ENCODE measurements around the gene GGTA1.
"Not testable (repeated sequence)": the region's sequence is repeated elsewhere in the genome, so short reads cannot be mapped to it uniquely, and the experiment has no call there.

Gene GGTA1

GRCh38 chr9:121455527-121456239 lies 44.0 kb downstream of the GGTA1 start:
- no peak for DNase-seq

DNA sequence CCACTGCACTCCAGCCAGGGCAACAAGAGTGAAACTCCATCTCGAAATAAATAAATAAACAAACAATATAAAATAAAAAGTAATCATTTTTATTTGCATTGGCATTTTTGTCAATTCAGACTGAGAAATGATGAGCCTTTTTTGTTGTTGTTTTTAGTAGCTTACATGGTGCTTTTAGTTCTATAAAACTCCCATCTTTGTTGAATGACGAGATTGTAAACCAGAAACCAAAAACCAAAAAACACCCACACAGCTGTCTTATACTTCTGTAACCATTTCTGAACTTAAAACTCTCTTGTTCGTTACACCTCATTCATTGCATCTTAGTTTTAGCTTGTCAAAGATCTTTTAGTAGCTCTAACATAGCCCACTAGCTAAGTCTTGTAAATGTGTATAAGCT lies 44.7 kb downstream of the GGTA1 start:
- no peak for DNase-seq

GRCh38 chr9:121453232-121453892 lies 46.3 kb downstream of the GGTA1 start:
- DNase-seq = no peak

- DNase-seq = no peak
Observed at GRCh38 chr9:121452085-121452484, 47.6 kb downstream of the GGTA1 start.

DNA sequence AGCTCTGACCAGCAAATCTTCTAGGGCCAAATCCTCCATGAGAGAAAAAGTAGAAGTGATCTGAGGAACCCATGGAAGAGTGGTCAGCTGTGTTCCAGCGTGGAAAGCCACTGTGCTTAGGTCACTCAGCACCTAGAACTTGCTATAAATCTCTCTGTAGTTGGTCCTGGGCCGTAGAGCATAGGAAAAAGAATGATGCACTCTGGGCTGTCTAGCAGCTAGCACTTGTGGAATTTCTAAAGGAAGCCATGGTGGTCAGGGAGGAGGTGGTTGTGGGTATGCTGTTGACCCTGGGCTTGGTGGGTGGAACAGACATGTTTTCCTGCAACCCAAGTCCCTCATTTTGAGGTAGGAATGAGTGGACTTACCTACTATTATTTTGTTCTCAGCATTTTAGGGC lies 48.1 kb downstream of the GGTA1 start:
- no peak for DNase-seq

DNA sequence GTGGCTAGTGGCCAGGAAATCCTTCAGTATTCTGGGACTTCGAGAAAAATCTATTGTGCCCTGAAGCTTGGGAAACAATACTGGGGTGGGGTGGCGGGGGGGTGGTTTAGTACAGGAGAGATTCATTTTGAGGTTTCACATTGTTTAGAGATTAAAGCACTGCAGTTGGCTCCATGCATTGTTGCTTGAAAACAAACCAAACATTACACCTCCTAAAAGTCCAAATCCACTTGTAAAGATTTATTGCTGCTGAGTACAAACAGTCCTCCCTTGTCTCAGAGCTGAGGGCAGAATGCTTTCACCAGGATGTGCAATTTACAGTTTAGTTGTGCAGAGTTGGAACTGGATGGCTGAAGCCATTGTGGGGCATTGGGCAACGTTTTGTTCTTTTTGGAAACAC lies 49.4 kb downstream of the GGTA1 start:
- peak; percentile 61 for DNase-seq

- no peak for DNase-seq
Observed at GRCh38 chr9:121449786-121450185, 49.9 kb downstream of the GGTA1 start.

DNA sequence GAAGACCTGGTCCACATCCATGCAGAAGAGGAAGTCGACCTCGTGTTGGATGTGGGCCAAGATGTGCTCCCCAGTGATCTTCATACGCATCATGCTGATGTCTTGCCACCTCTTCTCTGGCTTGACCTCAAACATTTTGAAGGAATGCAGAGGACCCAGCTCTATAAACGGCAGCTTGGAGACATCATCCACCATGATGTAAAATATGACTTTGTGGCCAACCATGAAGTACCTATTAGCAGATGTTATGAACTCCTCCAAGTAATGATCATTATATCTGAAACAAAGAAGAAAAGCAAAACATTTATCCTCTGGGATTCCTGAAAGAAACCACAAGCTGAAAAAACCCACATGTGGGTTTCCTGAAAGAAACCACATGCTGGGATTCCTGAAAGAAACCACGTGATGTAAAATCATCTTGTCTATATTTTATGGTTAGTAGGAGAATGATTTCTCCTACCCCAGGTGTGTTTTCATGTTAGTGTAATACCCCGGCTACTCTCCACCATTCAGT lies 52.3 kb downstream of the GGTA1 start:
- DNase-seq = no peak

- no peak for DNase-seq
Observed at GRCh38 chr9:121445986-121446385, 53.7 kb downstream of the GGTA1 start.

DNA sequence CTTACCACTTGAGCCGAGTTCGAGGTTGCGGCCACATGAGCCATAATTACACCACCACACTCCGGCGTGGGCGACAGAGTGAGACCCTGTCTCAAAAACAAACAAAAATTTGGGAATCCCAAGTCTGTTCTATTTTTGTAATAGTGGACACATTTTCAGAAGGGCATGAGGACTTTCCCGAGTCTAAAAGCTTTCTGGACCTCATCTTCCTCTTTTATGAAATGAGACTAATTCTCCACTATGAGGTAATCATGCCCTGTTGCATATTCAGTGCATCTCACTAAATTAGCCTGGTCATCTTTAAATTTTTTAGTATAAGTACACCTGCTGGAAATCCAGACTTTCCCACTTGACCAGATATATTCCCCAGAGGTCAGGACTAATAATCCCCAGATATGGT lies 55.7 kb downstream of the GGTA1 start:
- DNase-seq = no peak

GRCh38 chr9:121441165-121441564 lies 58.5 kb downstream of the GGTA1 start:
- no peak for DNase-seq

DNA sequence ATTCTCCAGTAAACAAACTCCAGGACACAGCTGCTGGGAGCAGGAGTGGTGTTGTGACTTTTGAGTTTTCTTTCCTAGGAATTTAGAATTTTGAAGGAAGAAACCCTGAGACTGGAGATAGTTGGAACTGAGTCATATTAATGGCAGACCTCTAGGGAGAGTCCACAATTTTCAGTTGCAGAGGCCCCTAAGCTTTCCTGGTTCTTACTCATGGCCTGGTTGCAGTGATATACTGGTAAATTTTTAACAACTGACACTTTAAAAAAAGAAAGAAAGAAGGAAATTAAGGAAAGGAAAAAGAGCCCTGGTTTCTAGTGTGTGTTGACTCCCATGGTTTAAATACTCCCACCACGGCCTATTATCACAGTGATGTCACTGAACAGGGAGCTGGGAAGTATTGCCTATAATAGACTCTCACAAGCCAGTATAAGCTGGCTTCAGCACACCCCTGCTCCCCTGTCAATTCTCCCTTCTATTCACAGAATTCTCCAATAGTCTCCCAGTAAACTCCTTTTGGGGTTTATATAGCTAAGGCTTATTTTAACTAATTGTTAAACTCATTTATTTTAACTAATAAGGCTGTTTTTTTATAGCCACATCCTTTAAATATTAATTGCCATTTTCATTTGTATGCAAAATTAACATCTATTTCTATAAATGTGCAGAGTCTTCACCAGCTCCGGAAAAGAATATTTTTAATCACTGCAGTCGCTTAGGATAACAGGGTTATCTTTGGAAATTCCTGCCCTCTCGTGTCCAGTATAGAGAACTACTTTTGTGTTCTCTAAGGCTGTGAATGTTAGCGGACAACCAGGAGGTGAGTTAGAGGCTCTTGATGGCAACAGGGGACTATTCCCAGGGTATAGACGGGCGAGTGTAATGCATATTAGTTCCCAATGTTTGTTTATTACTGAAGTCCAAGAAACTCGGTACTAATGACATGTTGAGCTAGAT lies 59.7 kb downstream of the GGTA1 start:
- DNase-seq = no peak

DNA sequence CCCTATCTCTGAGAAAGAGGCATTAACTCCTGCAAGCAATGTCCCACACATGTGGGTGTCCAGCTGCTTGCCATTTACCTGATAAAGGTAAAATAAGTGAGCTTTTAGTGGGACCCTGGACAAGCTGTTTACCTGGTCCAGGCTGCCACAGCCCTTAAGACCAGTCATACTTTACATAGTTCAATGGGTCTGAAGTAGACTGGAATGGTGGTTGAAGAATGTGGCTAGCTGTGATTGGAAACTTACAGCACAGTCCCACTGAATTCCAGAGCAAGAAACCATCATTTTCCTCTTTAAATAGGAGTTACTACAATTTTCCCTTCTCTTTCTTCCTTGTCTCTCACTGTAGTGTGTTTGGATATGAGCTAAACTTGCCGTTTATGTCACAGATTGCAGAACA lies 60.6 kb downstream of the GGTA1 start:
- DNase-seq = no peak

DNA sequence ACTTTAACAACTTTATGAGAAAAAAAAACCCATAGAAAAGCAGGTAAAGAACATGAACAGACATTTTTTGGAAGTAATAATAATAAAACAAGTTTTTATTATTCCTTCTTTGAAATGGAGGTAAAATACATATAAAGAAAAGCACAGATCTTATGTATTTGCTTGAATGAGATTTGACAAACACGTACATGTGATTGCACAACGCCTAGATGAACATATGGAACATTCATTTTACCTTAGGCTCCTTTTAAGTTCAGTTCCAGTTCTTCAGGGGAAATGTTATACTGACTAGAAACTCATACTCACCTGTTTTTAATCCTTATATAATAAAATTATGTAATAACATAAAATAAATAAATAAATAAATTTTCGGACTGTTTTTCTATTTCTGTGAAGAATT lies 61.8 kb downstream of the GGTA1 start:
- DNase-seq = no peak

DNA sequence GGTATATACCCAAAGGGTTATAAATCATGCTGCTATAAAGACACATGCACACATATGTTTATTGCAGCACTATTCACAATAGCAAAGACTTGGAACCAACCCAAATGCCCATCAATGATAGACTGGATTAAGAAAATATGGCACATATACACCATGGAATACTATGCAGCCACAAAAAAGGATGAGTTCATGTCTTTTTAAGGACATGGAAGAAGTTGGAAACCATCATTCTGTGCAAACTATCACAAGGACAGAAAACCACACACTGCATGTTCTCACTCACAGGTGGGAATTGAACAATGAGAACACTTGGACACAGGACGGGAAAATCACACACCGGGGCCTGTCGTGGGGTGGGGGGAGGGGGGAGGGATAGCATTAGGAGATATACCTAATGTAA lies 62.6 kb downstream of the GGTA1 start:
- DNase-seq = not testable (repeated sequence)

GRCh38 chr9:121434969-121435368 lies 64.7 kb downstream of the GGTA1 start:
- DNase-seq = no peak

GRCh38 chr9:121427899-121428298 lies 71.7 kb downstream of the GGTA1 start:
- DNase-seq = no peak

DNA sequence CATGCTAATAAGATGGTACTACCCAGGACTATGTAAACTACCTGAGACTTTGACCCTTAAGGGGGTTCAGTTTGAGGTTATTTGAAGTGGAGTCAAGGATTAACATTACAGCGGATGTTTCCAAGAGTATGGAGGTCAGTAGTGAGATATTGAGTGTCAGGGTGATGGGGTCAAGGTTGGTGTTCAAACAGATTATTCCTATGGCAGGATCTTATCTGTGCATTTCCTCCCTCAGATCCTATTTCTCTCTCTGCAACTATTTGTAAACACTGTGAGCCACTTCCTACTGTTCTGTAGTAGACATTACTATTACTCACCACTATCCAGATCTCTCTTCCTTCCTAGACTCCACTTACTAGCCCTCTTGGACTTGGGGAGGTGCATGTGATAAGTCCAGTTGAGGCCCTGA lies 75.6 kb downstream of the GGTA1 start:
- DNase-seq = no peak

DNA sequence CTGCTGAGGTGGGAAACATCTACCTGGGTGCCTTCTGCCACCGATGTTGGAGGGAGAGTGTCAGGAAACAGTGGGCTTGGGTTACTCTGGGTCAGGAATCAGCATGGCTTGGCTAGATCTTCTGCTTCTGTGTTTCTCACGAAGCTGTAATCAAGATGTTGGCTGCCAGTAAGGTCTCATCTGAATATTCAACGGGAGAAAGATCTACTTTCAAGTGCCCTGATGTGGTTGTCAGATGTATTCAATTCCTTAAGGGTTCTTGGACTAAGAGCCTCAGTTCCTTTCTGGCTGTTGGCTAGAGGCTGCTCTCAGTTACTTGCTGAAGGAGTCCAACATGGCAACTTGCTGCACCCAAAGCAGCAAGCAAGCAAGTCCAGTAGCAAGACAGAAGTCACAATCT lies 87.7 kb downstream of the GGTA1 start:
- no peak for DNase-seq

- DNase-seq = no peak
Observed at GRCh38 chr9:121405899-121406298, 93.7 kb downstream of the GGTA1 start.
